GM23338 (cell line): ENCODE results near the gene GPR143. TPM values are rescaled to one million over a fixed set of nuclear protein-coding genes. Genes with fewer than 3 reads are reported as not detected.

Experiments
- ATAC-seq: fragments of 200-7000 bp; cut with Tn5 transposase; 3 replicates; pipeline ENCODE4 v1.9.1; 2020
- DNase-seq: peaks from one replicate; pipeline ENCODE4 v3.0.0-alpha.2; 2015; ENCODE audit warnings: low spot score
- H2AFZ ChIP-seq: fragments of 200-600 bp; sonication (generic); 2 replicates; pipeline ENCODE4 v1.8.0; 2016; ENCODE audit warnings: antibody characterized with exemption, mild to moderate bottlenecking, moderate library complexity
- H3F3A ChIP-seq: fragments of 200-600 bp; sonication (generic); replicated peaks from 2 replicates; pipeline ENCODE4 v1.8.0; 2017; ENCODE audit warnings: antibody characterized with exemption, mixed run types, low read depth
- H3K27ac ChIP-seq: fragments of 200-600 bp; sonication (generic); 2 replicates; pipeline ENCODE4 v1.6.1; 2016; ENCODE audit warnings: low read depth
- H3K27me3 ChIP-seq: fragments of 200-600 bp; sonication (generic); 2 replicates; pipeline ENCODE4 v1.8.0; 2016; ENCODE audit warnings: mild to moderate bottlenecking, mixed run types, moderate library complexity; ENCODE audit not compliant: insufficient read depth
- H3K36me3 ChIP-seq: fragments of 200-600 bp; sonication (generic); 2 replicates; pipeline ENCODE4 v1.8.0; 2016; ENCODE audit warnings: mild to moderate bottlenecking; ENCODE audit not compliant: insufficient read depth
- H3K4me1 ChIP-seq: fragments of 200-600 bp; sonication (generic); 2 replicates; pipeline ENCODE4 v1.8.0; 2016; ENCODE audit warnings: mild to moderate bottlenecking, moderate library complexity; ENCODE audit not compliant: insufficient read depth
- H3K4me2 ChIP-seq: fragments of 200-600 bp; sonication (generic); 2 replicates; pipeline ENCODE4 v1.7.1; 2017; ENCODE audit warnings: mixed run types
- H3K4me3 ChIP-seq: fragments of 200-600 bp; sonication (generic); 2 replicates; pipeline ENCODE4 v1.6.1; 2016; ENCODE audit warnings: mixed run types
- H3K79me2 ChIP-seq: fragments of 200-600 bp; sonication (generic); replicated peaks from 2 replicates; pipeline ENCODE4 v1.8.0; 2017; ENCODE audit warnings: mild to moderate bottlenecking; ENCODE audit not compliant: insufficient read depth
- H3K9me2 ChIP-seq: fragments of 200-600 bp; sonication (generic); 2 replicates; pipeline ENCODE4 v1.8.0; 2017; ENCODE audit not compliant: insufficient read depth
- H4K20me1 ChIP-seq: fragments of 200-600 bp; sonication (generic); replicated peaks from 2 replicates; pipeline ENCODE4 v1.8.0; 2017; ENCODE audit warnings: mild to moderate bottlenecking; ENCODE audit not compliant: insufficient read depth
- H3K27ac Mint-ChIP-seq: 2 replicates; pipeline ENCODE4 v1.8.0; 2020; ENCODE audit warnings: inconsistent platforms, mild to moderate bottlenecking, moderate library complexity, mixed read lengths
- H3K27me3 Mint-ChIP-seq: 3 replicates; pipeline ENCODE4 v1.8.0; 2022; ENCODE audit warnings: low read depth, mild to moderate bottlenecking, moderate library complexity, mixed read lengths, inconsistent platforms; ENCODE audit not compliant: insufficient read depth, poor library complexity
- H3K36me3 Mint-ChIP-seq: 3 replicates; pipeline ENCODE4 v1.8.0; 2021; ENCODE audit warnings: low read depth, mild to moderate bottlenecking, inconsistent platforms, moderate library complexity, mixed read lengths
- H3K4me1 Mint-ChIP-seq: 3 replicates; pipeline ENCODE4 v1.8.0; 2020; ENCODE audit warnings: mild to moderate bottlenecking, inconsistent platforms, mixed read lengths
- H3K4me3 Mint-ChIP-seq: 3 replicates; pipeline ENCODE4 v1.8.0; 2021; ENCODE audit warnings: moderate library complexity, mild to moderate bottlenecking, inconsistent platforms, mixed read lengths
- H3K9me3 Mint-ChIP-seq: 3 replicates; pipeline ENCODE4 v1.8.0; 2020; ENCODE audit warnings: moderate library complexity, mild to moderate bottlenecking, inconsistent platforms, mixed read lengths
- CREB1 ChIP-seq: fragments of 250-450 bp; sonication (Bioruptor Pico); IDR thresholded peaks from 2 replicates; pipeline ENCODE4 v1.5.0; 2020; ENCODE audit warnings: low read depth, mild to moderate bottlenecking, moderate library complexity
- EZH2 ChIP-seq: fragments of 200-600 bp; sonication (generic); IDR thresholded peaks from one replicate; pipeline ENCODE4 v1.8.0; 2017; ENCODE audit warnings: antibody characterized with exemption, mild to moderate bottlenecking, low read depth; ENCODE audit not compliant: unreplicated experiment
- JUNB ChIP-seq: IDR thresholded peaks from one replicate; pipeline ENCODE4 v1.6.1; 2016; ENCODE audit warnings: antibody characterized with exemption; ENCODE audit not compliant: unreplicated experiment
- NANOG ChIP-seq: IDR thresholded peaks from 2 replicates; pipeline ENCODE4 v1.6.1; 2016; ENCODE audit warnings: antibody characterized with exemption, borderline replicate concordance
- ZNF114 ChIP-seq: fragments of 250-450 bp; sonication (Bioruptor Pico); IDR thresholded peaks from 2 replicates; pipeline ENCODE4 v1.5.0; 2020; ENCODE audit warnings: mild to moderate bottlenecking, moderate library complexity
- ZNF331 ChIP-seq: fragments of 250-450 bp; sonication (Bioruptor Pico); IDR thresholded peaks from 2 replicates; pipeline ENCODE4 v1.5.0; 2020; ENCODE audit warnings: low read depth, mild to moderate bottlenecking, moderate library complexity
- polyA plus RNA-seq: library from polyadenylated mRNA; unstranded; fragments of >200 nt; fragmentation: Nextera tagmentation; extraction: Ambion mirVana; gene quantifications from 2 replicates; pipeline ENCODE4 v1.2.1, GENCODE V29; 2016
- total RNA-seq: library from RNA; depleted of rRNA; stranded (reverse); fragments of >200 nt; shearing (Covaris generic); gene quantifications from 2 replicates; pipeline ENCODE4 v1.2.3, GENCODE V29; 2014
- TF ChIP-seq, protein P1 (sequence below): fragments of 250-450 bp; sonication (Bioruptor Pico); IDR thresholded peaks from 2 replicates; pipeline ENCODE4 v1.5.0; 2020; ENCODE audit warnings: mild to moderate bottlenecking, moderate library complexity
- TF ChIP-seq, protein P2 (sequence below): IDR thresholded peaks from 2 replicates; pipeline ENCODE4 v1.6.1; 2016; ENCODE audit warnings: antibody characterized with exemption

GPR143 gene
- total and polyA plus RNA-seq, 2 experiments from 2014 or later: 7.4 to 13.0 TPM

- TF ChIP-seq, protein P1, sequence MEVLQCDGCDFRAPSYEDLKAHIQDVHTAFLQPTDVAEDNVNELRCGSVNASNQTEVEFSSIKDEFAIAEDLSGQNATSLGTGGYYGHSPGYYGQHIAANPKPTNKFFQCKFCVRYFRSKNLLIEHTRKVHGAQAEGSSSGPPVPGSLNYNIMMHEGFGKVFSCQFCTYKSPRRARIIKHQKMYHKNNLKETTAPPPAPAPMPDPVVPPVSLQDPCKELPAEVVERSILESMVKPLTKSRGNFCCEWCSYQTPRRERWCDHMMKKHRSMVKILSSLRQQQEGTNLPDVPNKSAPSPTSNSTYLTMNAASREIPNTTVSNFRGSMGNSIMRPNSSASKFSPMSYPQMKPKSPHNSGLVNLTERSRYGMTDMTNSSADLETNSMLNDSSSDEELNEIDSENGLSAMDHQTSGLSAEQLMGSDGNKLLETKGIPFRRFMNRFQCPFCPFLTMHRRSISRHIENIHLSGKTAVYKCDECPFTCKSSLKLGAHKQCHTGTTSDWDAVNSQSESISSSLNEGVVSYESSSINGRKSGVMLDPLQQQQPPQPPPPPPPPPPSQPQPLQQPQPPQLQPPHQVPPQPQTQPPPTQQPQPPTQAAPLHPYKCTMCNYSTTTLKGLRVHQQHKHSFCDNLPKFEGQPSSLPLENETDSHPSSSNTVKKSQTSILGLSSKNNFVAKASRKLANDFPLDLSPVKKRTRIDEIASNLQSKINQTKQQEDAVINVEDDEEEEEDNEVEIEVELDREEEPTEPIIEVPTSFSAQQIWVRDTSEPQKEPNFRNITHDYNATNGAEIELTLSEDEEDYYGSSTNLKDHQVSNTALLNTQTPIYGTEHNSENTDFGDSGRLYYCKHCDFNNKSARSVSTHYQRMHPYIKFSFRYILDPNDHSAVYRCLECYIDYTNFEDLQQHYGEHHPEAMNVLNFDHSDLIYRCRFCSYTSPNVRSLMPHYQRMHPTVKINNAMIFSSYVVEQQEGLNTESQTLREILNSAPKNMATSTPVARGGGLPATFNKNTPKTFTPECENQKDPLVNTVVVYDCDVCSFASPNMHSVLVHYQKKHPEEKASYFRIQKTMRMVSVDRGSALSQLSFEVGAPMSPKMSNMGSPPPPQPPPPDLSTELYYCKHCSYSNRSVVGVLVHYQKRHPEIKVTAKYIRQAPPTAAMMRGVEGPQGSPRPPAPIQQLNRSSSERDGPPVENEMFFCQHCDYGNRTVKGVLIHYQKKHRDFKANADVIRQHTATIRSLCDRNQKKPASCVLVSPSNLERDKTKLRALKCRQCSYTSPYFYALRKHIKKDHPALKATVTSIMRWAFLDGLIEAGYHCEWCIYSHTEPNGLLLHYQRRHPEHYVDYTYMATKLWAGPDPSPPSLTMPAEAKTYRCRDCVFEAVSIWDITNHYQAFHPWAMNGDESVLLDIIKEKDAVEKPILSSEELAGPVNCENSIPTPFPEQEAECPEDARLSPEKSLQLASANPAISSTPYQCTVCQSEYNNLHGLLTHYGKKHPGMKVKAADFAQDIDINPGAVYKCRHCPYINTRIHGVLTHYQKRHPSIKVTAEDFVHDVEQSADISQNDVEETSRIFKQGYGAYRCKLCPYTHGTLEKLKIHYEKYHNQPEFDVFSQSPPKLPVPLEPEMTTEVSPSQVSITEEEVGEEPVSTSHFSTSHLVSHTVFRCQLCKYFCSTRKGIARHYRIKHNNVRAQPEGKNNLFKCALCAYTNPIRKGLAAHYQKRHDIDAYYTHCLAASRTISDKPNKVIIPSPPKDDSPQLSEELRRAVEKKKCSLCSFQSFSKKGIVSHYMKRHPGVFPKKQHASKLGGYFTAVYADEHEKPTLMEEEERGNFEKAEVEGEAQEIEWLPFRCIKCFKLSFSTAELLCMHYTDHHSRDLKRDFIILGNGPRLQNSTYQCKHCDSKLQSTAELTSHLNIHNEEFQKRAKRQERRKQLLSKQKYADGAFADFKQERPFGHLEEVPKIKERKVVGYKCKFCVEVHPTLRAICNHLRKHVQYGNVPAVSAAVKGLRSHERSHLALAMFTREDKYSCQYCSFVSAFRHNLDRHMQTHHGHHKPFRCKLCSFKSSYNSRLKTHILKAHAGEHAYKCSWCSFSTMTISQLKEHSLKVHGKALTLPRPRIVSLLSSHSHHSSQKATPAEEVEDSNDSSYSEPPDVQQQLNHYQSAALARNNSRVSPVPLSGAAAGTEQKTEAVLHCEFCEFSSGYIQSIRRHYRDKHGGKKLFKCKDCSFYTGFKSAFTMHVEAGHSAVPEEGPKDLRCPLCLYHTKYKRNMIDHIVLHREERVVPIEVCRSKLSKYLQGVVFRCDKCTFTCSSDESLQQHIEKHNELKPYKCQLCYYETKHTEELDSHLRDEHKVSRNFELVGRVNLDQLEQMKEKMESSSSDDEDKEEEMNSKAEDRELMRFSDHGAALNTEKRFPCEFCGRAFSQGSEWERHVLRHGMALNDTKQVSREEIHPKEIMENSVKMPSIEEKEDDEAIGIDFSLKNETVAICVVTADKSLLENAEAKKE (CRISPR knock-in tag): no peak
- no peak for TF ChIP-seq NANOG
- no peak for TF ChIP-seq EZH2
These were observed 88.9 kb downstream of the GPR143 start (continued) for GRCh38 chrX:9676738-9677097.

DNA sequence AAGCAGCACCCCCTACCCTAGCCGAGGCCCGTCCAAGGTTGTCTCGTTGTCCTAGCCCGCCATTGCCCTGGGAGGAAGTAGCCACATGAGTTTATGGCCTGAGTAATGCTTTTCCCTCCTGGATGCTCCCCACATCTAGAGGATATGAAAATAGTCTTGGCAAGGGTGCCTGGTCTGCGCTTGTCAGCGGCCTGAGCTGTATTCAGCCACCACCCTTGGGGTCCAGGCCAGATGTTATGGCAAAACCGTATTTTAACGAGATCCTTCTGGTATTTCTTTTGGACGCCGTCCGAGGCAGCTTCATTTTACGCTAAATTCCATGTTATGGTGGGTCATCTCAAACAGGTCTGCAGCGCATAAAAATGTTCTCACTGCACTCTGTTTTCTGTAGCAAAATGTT, 89.3 kb downstream of the GPR143 start:
- DNase-seq (no peak), ATAC-seq (no peak)
- no peak overlapping the region for H3K4me2 ChIP-seq
- no peaks in the 10 kb centered on the region for H3K36me3 ChIP-seq
- H3K79me2 ChIP-seq: no peaks in the 10 kb centered on the region
- H3K4me3 Mint-ChIP-seq: no peak overlapping the region
- H4K20me1 ChIP-seq: no peaks in the 10 kb centered on the region
- no peak overlapping the region for H3K27ac ChIP-seq
- H3K4me1 ChIP-seq: no peaks in the 10 kb centered on the region
- no peaks in the 10 kb centered on the region for H3K9me3 Mint-ChIP-seq
- no peaks in the 10 kb centered on the region for H3F3A ChIP-seq
- no peaks in the 10 kb centered on the region for H3K4me1 Mint-ChIP-seq
- H3K4me3 ChIP-seq: no peak overlapping the region
- no peaks in the 10 kb centered on the region for H3K27me3 ChIP-seq
- no peak overlapping the region for H3K27ac Mint-ChIP-seq
- peaks cover 8% of the 10 kb centered on the region; the same call in 2 of the 3 replicates for H3K36me3 Mint-ChIP-seq
- no peak overlapping the region for H2AFZ ChIP-seq
- H3K9me2 ChIP-seq: no peaks in the 10 kb centered on the region
- no peaks in the 10 kb centered on the region for H3K27me3 Mint-ChIP-seq
- TF ChIP-seq, protein P1 (CRISPR knock-in tag): no peak
- no peak for TF ChIP-seq EZH2
- TF ChIP-seq, protein P2, sequence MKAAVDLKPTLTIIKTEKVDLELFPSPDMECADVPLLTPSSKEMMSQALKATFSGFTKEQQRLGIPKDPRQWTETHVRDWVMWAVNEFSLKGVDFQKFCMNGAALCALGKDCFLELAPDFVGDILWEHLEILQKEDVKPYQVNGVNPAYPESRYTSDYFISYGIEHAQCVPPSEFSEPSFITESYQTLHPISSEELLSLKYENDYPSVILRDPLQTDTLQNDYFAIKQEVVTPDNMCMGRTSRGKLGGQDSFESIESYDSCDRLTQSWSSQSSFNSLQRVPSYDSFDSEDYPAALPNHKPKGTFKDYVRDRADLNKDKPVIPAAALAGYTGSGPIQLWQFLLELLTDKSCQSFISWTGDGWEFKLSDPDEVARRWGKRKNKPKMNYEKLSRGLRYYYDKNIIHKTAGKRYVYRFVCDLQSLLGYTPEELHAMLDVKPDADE: no peak
- TF ChIP-seq ZNF331 (CRISPR knock-in tag): no peak
- no peak for TF ChIP-seq JUNB
- TF ChIP-seq NANOG: no peak
- no peak for TF ChIP-seq CREB1
- no peak for TF ChIP-seq ZNF114 (CRISPR knock-in tag)
